Activated CD8-positive, alpha-beta memory T cell treated with anti-CD3 and anti-CD28 coated beads, Interleukin-2, amount 10 ng/mL, durations not matched to agents 7 days and 5 days (primary cell): ENCODE measurements around the gene AKR7A3. TPM values are rescaled to one million over a fixed set of nuclear protein-coding genes. Genes with fewer than 3 reads are reported as not detected.
A peak's percentile ranks its signal among the peaks of the same experiment; 100 is the strongest.
"Not testable (repeated sequence)": the region's sequence is repeated elsewhere in the genome, so short reads cannot be mapped to it uniquely, and the experiment has no call there.

Source experiments
- ATAC-seq: fragments of 150-1000 bp; cut with Tn5 transposase; one replicate; pipeline ENCODE4 v1.10.0; 2021; ENCODE audit warnings: moderate library complexity
- CTCF ChIA-PET: fragments of 350-600 bp; sonication (Branson Sonifier 250); formaldehyde crosslinking; loops from one replicate; lab custom pipeline; 2021; ENCODE audit warnings: antibody characterized with exemption; lab: Charles Lee
- DNase-seq: peaks from one replicate; pipeline ENCODE4 v3.0.0-alpha.2; 2020
- H3K27ac Mint-ChIP-seq: one replicate; pipeline ENCODE4 v1.8.0; 2021; ENCODE audit warnings: mild to moderate bottlenecking, mixed read lengths
- H3K27me3 Mint-ChIP-seq: one replicate; pipeline ENCODE4 v1.8.0; 2021; ENCODE audit warnings: mixed read lengths
- H3K36me3 Mint-ChIP-seq: one replicate; pipeline ENCODE4 v1.8.0; 2021; ENCODE audit warnings: mild to moderate bottlenecking, mixed read lengths
- H3K4me1 Mint-ChIP-seq: one replicate; pipeline ENCODE4 v1.8.0; 2021; ENCODE audit warnings: mixed read lengths
- H3K4me3 Mint-ChIP-seq: one replicate; pipeline ENCODE4 v1.8.0; 2021; ENCODE audit warnings: mild to moderate bottlenecking, moderate library complexity, mixed read lengths
- H3K9me3 Mint-ChIP-seq: one replicate; pipeline ENCODE4 v1.8.0; 2022; ENCODE audit warnings: low read depth, mixed read lengths
- total RNA-seq, 2 experiments: library from RNA; stranded (reverse); gene quantifications; one replicate each; pipeline ENCODE4 v1.2.3, GENCODE V29; 2021

AKR7A3 gene
- total RNA-seq, 2 experiments from 2014 or later, result 0.33 to 0.93 TPM

GRCh38 chr1:19270343-19270730 is 18.2 kb downstream of the AKR7A3 start:
- H3K27me3 Mint-ChIP-seq, result peaks cover 20% of the 10 kb centered on the region
- CTCF ChIA-PET, H3K36me3 Mint-ChIP-seq, H3K4me3 Mint-ChIP-seq, H3K27ac Mint-ChIP-seq, H3K9me3 Mint-ChIP-seq, H3K4me1 Mint-ChIP-seq, DNase-seq, ATAC-seq: not testable (repeated sequence)

- peaks cover 20% of the 10 kb centered on the region for H3K27me3 Mint-ChIP-seq
- H3K36me3 Mint-ChIP-seq, DNase-seq, H3K4me1 Mint-ChIP-seq, H3K4me3 Mint-ChIP-seq, H3K27ac Mint-ChIP-seq, CTCF ChIA-PET, ATAC-seq, H3K9me3 Mint-ChIP-seq: not testable (repeated sequence)
These were observed 18.9 kb downstream of the AKR7A3 start for GRCh38 chr1:19269427-19270342.

GRCh38 chr1:19268445-19268844 is 20.1 kb downstream of the AKR7A3 start:
- CTCF ChIA-PET, result interaction anchor here (0.7 kb wide), 1 partner anchor 902 kb away, joined by 3 read pairs; no protein-coding TSS in a partner anchor
- H3K27me3 Mint-ChIP-seq, result peaks cover 13% of the 10 kb centered on the region
- H3K4me1 Mint-ChIP-seq, result no peaks in the 10 kb centered on the region
- no peaks in the 10 kb centered on the region for H3K9me3 Mint-ChIP-seq
- ATAC-seq (no peak), DNase-seq (no peak)
- peaks cover 2% of the 10 kb centered on the region for H3K36me3 Mint-ChIP-seq
- no peak overlapping the region for H3K4me3 Mint-ChIP-seq
- no peak overlapping the region for H3K27ac Mint-ChIP-seq

GRCh38 chr1:19262744-19263143 is 25.8 kb downstream of the AKR7A3 start:
- Mint-ChIP-seq H3K27ac (no peak overlapping the region), H3K36me3 (peaks cover 8% of the 10 kb centered on the region), H3K4me3 (no peak overlapping the region), H3K4me1 (no peaks in the 10 kb centered on the region), H3K27me3 (no peaks in the 10 kb centered on the region), H3K9me3 (no peaks in the 10 kb centered on the region)
- CTCF ChIA-PET, result no interaction called here
- no peak for DNase-seq
- ATAC-seq, result no peak

GRCh38 chr1:19262047-19262446 is 26.5 kb downstream of the AKR7A3 start:
- H3K4me3 Mint-ChIP-seq, result no peak overlapping the region
- ATAC-seq, result no peak
- no peak overlapping the region for H3K27ac Mint-ChIP-seq
- H3K27me3 Mint-ChIP-seq, result no peaks in the 10 kb centered on the region
- peaks cover 3% of the 10 kb centered on the region for H3K4me1 Mint-ChIP-seq
- CTCF ChIA-PET, result no interaction called here
- H3K9me3 Mint-ChIP-seq, result no peaks in the 10 kb centered on the region
- H3K36me3 Mint-ChIP-seq, result peaks cover 11% of the 10 kb centered on the region
- DNase-seq, result no peak

- Mint-ChIP-seq H3K9me3 (no peaks in the 10 kb centered on the region), H3K4me1 (peaks cover 12% of the 10 kb centered on the region), H3K4me3 (no peak overlapping the region), H3K27me3 (no peaks in the 10 kb centered on the region), H3K27ac (no peak overlapping the region), H3K36me3 (peaks cover 13% of the 10 kb centered on the region)
- ATAC-seq (no peak), DNase-seq (no peak)
- CTCF ChIA-PET, result interaction anchor here (0.7 to 1.0 kb wide), 2 partner anchors 19 to 184 kb away, joined by 3 read pairs; no protein-coding TSS in a partner anchor
These were observed 28.1 kb downstream of the AKR7A3 start for GRCh38 chr1:19260211-19261138.

GRCh38 chr1:19258353-19258752 is 30.2 kb downstream of the AKR7A3 start:
- H3K27ac Mint-ChIP-seq, result no peak overlapping the region
- no peaks in the 10 kb centered on the region for H3K27me3 Mint-ChIP-seq
- CTCF ChIA-PET, result no interaction called here
- H3K9me3 Mint-ChIP-seq, result no peaks in the 10 kb centered on the region
- H3K36me3 Mint-ChIP-seq, result peaks cover 14% of the 10 kb centered on the region
- no peak overlapping the region for H3K4me3 Mint-ChIP-seq
- DNase-seq, result no peak
- ATAC-seq, result no peak
- H3K4me1 Mint-ChIP-seq, result peaks cover 26% of the 10 kb centered on the region

- Mint-ChIP-seq H3K4me3 (no peak overlapping the region), H3K27me3 (no peaks in the 10 kb centered on the region), H3K36me3 (peaks cover 14% of the 10 kb centered on the region), H3K9me3 (no peaks in the 10 kb centered on the region), H3K4me1 (peaks cover 33% of the 10 kb centered on the region), H3K27ac (peak overlapping the region; percentile 44)
- CTCF ChIA-PET, result no interaction called here
- DNase-seq (no peak), ATAC-seq (no peak)
These were observed 31.2 kb downstream of the AKR7A3 start for GRCh38 chr1:19257178-19257914.

GRCh38 chr1:19256301-19256700 is 32.3 kb downstream of the AKR7A3 start:
- not testable (repeated sequence) for H3K27ac Mint-ChIP-seq, DNase-seq, H3K4me3 Mint-ChIP-seq, H3K27me3 Mint-ChIP-seq, H3K9me3 Mint-ChIP-seq, ATAC-seq
- peaks cover 36% of the 10 kb centered on the region for H3K4me1 Mint-ChIP-seq
- H3K36me3 Mint-ChIP-seq, result peaks cover 14% of the 10 kb centered on the region
- CTCF ChIA-PET, result interaction anchor here (0.8 kb wide), 1 partner anchor 11 kb away, joined by 3 read pairs; no protein-coding TSS in a partner anchor

GRCh38 chr1:19255288-19255687 is 33.3 kb downstream of the AKR7A3 start:
- Mint-ChIP-seq H3K9me3 (no peaks in the 10 kb centered on the region), H3K27me3 (no peaks in the 10 kb centered on the region), H3K36me3 (peaks cover 13% of the 10 kb centered on the region), H3K27ac (no peak overlapping the region), H3K4me1 (peaks cover 44% of the 10 kb centered on the region), H3K4me3 (no peak overlapping the region)
- no peak for ATAC-seq
- CTCF ChIA-PET, result interaction anchor here (0.8 to 1.0 kb wide), 3 partner anchors 11 to 396 kb away, joined by 5 read pairs; no protein-coding TSS in a partner anchor
- no peak for DNase-seq

- no peak for DNase-seq
- H3K36me3 Mint-ChIP-seq, result peaks cover 9% of the 10 kb centered on the region
- H3K27me3 Mint-ChIP-seq, result no peaks in the 10 kb centered on the region
- H3K4me1 Mint-ChIP-seq, result peaks cover 52% of the 10 kb centered on the region
- no peak for ATAC-seq
- CTCF ChIA-PET, result interaction anchor here (1.0 to 1.5 kb wide), 2 partner anchors 10 to 399 kb away, joined by 3 to 5 read pairs; no protein-coding TSS in a partner anchor
- no peaks in the 10 kb centered on the region for H3K9me3 Mint-ChIP-seq
- H3K4me3 Mint-ChIP-seq, result no peak overlapping the region
- H3K27ac Mint-ChIP-seq, result no peak overlapping the region
These were observed 34.2 kb downstream of the AKR7A3 start for GRCh38 chr1:19254416-19254815.

- Mint-ChIP-seq H3K27me3 (no peaks in the 10 kb centered on the region), H3K36me3 (peaks cover 1% of the 10 kb centered on the region), H3K27ac (peak within 1 kb of the TSS; percentile 92), H3K4me1 (peaks cover 48% of the 10 kb centered on the region), H3K9me3 (no peaks in the 10 kb centered on the region), H3K4me3 (peak within 1 kb of the TSS; percentile 99)
- peak; percentile 93 for ATAC-seq
- DNase-seq, result peak; percentile 92
- CTCF ChIA-PET, result interaction anchor here (0.9 to 2.0 kb wide), 2 partner anchors 10 to 12 kb away, joined by 3 to 13 read pairs; no protein-coding TSS in a partner anchor
These were observed 37.0 kb downstream of the AKR7A3 start, which contains the start of the genes EMC1 and MRTO4 for GRCh38 chr1:19251305-19252196. TSS of gene EMC1 (minus strand) at chr1:19251524. CDS start at chr1:19251509, 15 bp downstream. TSS of gene MRTO4 (plus strand) at chr1:19251805. CDS start at chr1:19251836, 31 bp downstream.
